Activated CD4-positive, alpha-beta T cell treated with anti-CD3 and anti-CD28 coated beads, Interleukin-10, Interleukin-2, amounts not matched to agents 100 ng/mL and 50 ng/mL, durations not matched to agents 16 hours and 8 hours (primary cell): Measurements from ENCODE around the gene PDXDC1.
"Not testable (repeated sequence)": the region's sequence is repeated elsewhere in the genome, so short reads cannot be mapped to it uniquely, and the experiment has no call there.

Source experiments
- DNase-seq: peaks from one replicate; pipeline ENCODE4 v3.0.0-alpha.2; 2020

The PDXDC1 gene

GRCh38 chr16:14974656-14975417 lies at the start of gene PDXDC1:
TSS of gene PDXDC1 (plus strand) at chr16:14975026. CDS start at chr16:14975200, 174 bp downstream.
- DNase-seq: peak; percentile 98

GRCh38 chr16:14928064-14928714 lies 46.6 kb upstream of the PDXDC1 start:
- DNase-seq: not testable (repeated sequence)

GRCh38 chr16:14929176-14929575 lies 45.6 kb upstream of the PDXDC1 start:
- not testable (repeated sequence) for DNase-seq

- DNase-seq: not testable (repeated sequence)
Observed at GRCh38 chr16:14930246-14930645, 44.6 kb upstream of the PDXDC1 start.

GRCh38 chr16:14930971-14931370 lies 43.9 kb upstream of the PDXDC1 start:
- not testable (repeated sequence) for DNase-seq

GRCh38 chr16:14932581-14933375 lies 42.0 kb upstream of the PDXDC1 start:
- DNase-seq: not testable (repeated sequence)

- DNase-seq: not testable (repeated sequence)
Observed at GRCh38 chr16:14937143-14937542, 37.7 kb upstream of the PDXDC1 start, which contains the start of gene NPIPA1. TSS of gene NPIPA1 (plus strand) at chr16:14937443. CDS start at chr16:14937443, 0 bp downstream.

GRCh38 chr16:14937994-14938393 lies 36.8 kb upstream of the PDXDC1 start:
- not testable (repeated sequence) for DNase-seq

- DNase-seq: not testable (repeated sequence)
Observed at GRCh38 chr16:14942686-14943085, 32.1 kb upstream of the PDXDC1 start.

GRCh38 chr16:14955546-14956231 lies 19.1 kb upstream of the PDXDC1 start:
- no peak for DNase-seq

GRCh38 chr16:14957576-14958322 lies 17.1 kb upstream of the PDXDC1 start:
- no peak for DNase-seq

- DNase-seq: no peak
Observed at GRCh38 chr16:14958323-14958600, 16.6 kb upstream of the PDXDC1 start.

GRCh38 chr16:14958970-14959369 lies 15.9 kb upstream of the PDXDC1 start:
- DNase-seq: no peak

GRCh38 chr16:14961405-14962186 lies 13.2 kb upstream of the PDXDC1 start:
- no peak for DNase-seq

GRCh38 chr16:14963281-14964173 lies 11.3 kb upstream of the PDXDC1 start:
- DNase-seq: no peak

GRCh38 chr16:14965328-14965727 lies 9.5 kb upstream of the PDXDC1 start:
- DNase-seq: no peak

GRCh38 chr16:14969795-14970194 lies 5.0 kb upstream of the PDXDC1 start:
- DNase-seq: not testable (repeated sequence)

GRCh38 chr16:14971621-14972228 lies 3.1 kb upstream of the PDXDC1 start:
- DNase-seq: not testable (repeated sequence)

GRCh38 chr16:14973785-14974322 lies 972 bp upstream of the PDXDC1 start:
- DNase-seq: not testable (repeated sequence)

- not testable (repeated sequence) for DNase-seq
Observed at GRCh38 chr16:14974331-14974655, 533 bp upstream of the PDXDC1 start.
